ENCODE results near the gene SYT13. TPM values are rescaled to one million over a fixed set of nuclear protein-coding genes. Genes with fewer than 3 reads are reported as not detected.

SYT13 gene
- polyA plus RNA-seq, 3 donors, result 0.33 to 2.5 TPM; not detected in 1

- no peak overlapping the region for H3K27ac ChIP-seq (ENCODE audit: low read depth, low read length)
- WGBS, 3 donors, result 62 to 63% (median 63%) methylated on average over 16 to 17 of the region's 17 CpGs
These were observed 52.9 kb downstream of the SYT13 start for GRCh38 chr11:45233121-45233803.

DNA sequence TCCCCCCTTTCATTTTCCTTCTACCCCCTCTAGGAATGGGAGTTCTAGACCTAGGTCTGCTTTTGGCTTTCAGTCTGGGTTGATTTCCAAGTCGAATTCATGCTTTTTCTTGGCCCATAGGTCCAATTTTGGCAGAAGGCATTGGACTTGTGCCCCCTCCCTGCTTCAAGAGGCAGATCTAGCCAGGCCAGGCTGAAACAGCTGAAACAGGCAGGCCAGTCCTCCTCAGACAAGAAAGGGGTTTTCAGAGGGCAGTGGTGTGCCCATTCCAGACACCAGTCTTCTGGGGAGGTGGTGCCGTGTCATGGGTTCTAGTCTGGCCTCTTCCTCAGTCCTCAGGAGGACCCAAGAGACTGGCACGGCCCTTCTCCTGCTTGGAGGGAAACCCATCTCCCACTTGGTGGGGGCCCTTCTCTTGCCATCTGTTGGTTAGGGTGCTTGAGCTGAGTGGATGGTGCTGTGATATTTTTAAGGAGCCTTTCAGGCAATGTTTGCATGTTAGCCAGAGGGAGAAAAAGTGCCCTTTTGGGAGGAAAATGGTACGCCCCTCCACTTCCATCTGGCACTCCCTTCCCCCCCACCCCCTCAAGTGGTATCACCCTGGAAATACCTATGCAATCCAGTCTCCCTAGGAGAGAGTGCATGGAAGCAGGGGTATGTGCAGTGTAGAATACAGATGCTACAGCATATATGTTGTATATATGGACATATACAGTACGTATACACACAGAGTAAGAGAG, 53.6 kb downstream of the SYT13 start:
- WGBS, 3 donors, result 85 to 89% (median 85%) methylated on average over 5 of the region's 5 CpGs
- no peak overlapping the region for H3K27ac ChIP-seq (ENCODE audit: low read depth, low read length)

DNA sequence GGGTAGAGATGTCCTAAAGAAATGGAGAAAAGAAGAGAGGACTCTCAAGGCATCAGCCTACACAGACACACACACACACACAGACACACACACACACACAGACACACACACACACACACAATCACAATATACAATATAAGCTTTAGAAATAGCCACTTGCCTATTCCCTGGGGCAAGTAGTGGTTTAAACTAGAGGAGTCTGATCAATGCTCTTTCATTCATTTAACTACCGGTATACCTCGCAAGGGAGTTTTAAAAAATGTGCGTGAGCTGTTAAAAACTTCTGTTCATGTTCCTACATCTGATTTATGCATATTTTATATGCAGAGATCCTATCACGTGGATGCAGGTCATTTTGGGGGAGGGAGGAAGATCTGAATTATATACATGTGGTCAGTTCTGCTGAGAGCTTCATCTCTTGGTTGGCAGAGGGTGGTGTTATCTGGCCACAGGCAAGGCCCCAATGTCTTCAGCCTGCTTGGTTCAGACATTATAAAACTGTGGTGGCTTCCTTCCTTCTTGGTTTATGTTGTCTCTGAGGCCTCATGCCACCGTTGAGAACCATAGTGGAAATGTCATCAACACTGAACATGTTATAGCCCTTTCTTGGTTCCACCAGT, 56.6 kb downstream of the SYT13 start:
- H3K27ac ChIP-seq (ENCODE audit: low read depth, low read length), result no peak overlapping the region
- WGBS, 3 donors, result 83 to 86% (median 85%) methylated on average over 5 of the region's 5 CpGs

DNA sequence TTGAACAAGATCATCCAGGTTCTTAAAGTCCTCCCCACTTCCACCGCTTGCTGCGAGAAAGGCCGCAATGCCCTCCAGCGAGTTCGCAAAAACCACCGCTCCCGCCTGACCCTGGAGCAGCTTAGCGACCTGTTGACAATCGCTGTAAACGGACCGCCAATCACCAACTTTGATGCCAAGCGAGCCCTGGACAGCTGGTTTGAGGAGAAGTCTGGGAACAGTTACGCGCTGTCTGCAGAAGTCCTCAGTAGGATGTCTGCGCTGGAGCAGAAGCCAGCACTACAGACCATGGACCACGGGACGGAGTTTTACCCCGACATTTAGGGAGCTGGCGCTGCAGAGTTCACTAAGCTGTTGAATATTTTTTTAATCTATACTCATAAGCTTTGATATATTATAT, 58.3 kb downstream of the SYT13 start:
- H3K27ac ChIP-seq (ENCODE audit: low read depth, low read length), result no peak overlapping the region
- WGBS, 3 donors, result 95 to 97% (median 97%) methylated on average over 19 of the region's 19 CpGs

DNA sequence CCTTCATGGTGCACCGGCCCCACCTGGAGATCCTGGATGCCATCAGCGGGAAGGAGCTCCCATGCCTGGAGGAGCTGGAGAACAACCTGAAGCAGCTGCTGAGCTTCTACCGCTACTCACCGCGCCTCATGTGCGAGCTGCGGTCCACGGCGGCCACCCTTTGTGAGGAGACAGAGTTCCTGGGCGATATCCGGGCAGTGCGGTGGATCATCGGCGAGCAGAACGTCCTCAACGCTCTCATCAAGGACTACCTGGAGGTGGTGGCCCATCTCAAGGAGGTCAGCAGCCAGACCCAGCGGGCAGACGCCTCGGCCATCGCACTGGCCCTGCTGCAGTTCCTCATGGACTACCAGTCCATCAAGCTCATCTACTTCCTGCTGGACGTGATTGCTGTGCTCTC, 59.2 kb downstream of the SYT13 start:
- 96 to 99% (median 98%) methylated on average over 21 of the region's 21 CpGs for WGBS, 3 donors
- no peak overlapping the region for H3K27ac ChIP-seq (ENCODE audit: low read depth, low read length)

DNA sequence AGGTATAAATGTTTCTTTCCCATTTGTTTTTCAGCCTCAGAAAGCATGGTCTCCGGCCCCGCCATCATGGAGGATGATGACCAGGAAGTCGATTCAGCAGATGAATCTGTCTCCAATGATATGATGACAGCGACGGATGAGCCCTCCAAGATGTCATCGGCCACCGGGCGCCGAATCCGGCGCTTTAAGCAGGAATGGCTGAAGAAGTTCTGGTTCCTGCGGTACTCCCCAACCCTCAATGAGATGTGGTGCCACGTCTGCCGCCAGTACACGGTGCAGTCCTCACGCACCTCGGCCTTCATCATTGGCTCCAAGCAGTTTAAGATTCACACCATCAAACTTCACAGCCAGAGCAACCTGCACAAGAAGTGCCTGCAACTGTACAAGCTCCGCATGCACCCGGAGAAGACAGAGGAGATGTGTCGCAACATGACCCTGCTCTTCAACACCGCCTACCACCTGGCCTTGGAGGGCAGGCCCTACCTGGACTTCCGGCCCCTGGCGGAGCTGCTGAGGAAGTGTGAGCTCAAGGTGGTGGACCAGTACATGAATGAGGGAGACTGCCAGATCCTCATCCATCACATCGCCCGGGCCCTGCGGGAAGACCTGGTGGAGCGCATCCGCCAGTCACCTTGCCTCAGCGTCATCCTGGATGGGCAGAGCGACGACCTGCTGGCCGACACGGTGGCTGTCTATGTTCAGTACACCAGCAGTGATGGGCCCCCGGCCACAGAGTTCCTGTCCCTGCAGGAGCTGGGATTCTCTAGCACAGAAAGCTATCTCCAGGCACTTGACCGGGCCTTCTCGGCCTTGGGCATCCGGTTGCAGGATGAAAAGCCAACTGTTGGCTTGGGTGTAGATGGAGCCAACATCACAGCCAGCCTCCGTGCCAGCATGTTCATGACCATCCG, 59.9 kb downstream of the SYT13 start:
- no peak overlapping the region for H3K27ac ChIP-seq (ENCODE audit: low read depth, low read length)
- 97% methylated on average over 39 of the region's 39 CpGs for WGBS, 3 donors

DNA sequence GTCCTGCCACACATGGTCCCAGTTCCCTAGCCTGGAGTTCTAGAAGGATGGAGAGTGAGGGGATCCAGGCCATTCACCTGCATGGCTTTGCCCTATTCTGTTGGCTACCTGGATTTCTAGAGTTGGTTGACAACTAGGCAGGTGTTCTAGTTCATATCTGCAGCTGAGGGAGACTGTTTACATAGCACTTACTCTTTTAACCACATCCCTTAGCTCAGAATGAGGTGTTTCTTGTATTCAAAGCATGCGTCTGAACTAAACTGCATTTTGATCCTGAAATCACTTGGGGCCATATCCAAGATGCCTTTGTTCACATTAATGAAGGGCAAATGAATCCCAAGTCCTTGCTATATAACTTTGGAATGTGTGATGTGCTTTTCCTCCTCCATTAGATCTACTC, 60.9 kb downstream of the SYT13 start:
- no peak overlapping the region for H3K27ac ChIP-seq (ENCODE audit: low read depth, low read length)
- 89 to 100% (median 95%) methylated on average over 1 of the region's 1 CpG for WGBS, 3 donors

DNA sequence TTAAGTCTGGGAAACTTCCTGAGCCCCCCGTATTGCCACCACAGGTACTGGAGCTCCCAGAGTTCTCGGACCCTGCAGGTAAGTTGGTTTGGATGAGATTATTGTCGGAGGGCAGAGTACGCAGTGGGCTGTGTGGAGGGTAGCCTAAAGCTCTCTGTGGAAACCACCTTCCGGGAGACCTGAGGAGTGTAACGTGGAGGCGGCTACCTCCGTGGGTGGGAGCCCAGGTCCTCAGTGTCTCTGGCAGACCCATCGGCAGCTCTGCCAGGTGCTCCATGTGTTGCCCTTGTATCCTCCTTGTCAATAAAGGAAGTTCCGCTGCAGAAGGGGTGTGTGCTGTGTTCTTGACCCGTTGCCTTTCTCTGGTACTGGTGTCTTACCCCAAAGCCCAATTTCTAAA, 61.4 kb downstream of the SYT13 start:
- 92 to 98% (median 96%) methylated on average over 11 of the region's 11 CpGs for WGBS, 3 donors
- H3K27ac ChIP-seq (ENCODE audit: low read depth, low read length), result no peak overlapping the region

GRCh38 chr11:45223496-45223895, 62.6 kb downstream of the SYT13 start:
- WGBS, 3 donors, result 96 to 97% (median 97%) methylated on average over 5 of the region's 5 CpGs
- H3K27ac ChIP-seq (ENCODE audit: low read depth, low read length), result no peak overlapping the region

DNA sequence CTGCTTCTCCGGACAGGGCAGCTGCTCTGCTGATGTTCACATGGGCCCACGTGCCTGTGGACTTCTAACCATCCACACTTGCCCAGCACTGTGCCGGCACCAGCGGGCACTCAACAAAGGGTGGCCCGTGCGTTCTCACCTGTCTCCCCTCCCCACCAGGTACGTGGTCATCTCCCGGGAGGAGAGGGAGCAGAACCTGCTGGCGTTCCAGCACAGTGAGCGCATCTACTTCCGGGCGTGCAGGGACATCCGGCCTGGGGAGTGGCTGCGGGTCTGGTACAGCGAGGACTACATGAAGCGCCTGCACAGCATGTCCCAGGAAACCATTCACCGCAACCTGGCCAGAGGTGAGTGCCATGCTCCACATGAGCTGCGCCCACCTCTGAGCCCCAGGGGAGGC, 66.7 kb downstream of the SYT13 start:
- WGBS, 3 donors, result 96% methylated on average over 18 of the region's 18 CpGs
- no peak overlapping the region for H3K27ac ChIP-seq (ENCODE audit: low read depth, low read length)

DNA sequence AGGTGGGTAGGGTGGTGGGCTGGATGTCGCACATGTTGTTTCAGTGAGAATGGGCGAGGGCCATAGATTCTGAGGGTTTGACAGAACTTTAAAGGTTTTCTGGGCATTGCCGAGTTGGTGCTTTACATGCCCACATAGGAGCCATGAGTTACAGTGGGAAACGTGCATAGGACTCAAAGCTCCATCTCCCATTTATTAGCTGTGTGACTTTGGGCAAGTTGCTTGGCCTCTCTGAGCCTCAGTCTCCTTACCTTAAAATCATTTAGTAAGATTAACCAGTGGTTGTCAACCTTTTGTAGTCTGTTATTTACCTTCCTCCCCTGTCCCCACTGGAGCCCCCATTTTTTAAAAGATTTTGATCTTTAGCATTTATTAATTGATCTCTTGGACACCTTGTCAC, 67.4 kb downstream of the SYT13 start:
- WGBS, 3 donors, result 88 to 95% (median 94%) methylated on average over 4 of the region's 4 CpGs

GRCh38 chr11:45217991-45218390, 68.2 kb downstream of the SYT13 start:
- WGBS, 3 donors, result 86 to 92% (median 90%) methylated on average over 2 of the region's 2 CpGs
- H3K27ac ChIP-seq (ENCODE audit: low read depth, low read length), result no peak overlapping the region

More for the DNA sequence above, 67.4 kb downstream of the SYT13 start:
- no peak overlapping the region for H3K27ac ChIP-seq (ENCODE audit: low read depth, low read length)

GRCh38 chr11:45216901-45217300, 69.2 kb downstream of the SYT13 start:
- H3K27ac ChIP-seq (ENCODE audit: low read depth, low read length), result no peak overlapping the region
- WGBS, 3 donors, result 73 to 89% (median 73%) methylated on average over 2 of the region's 2 CpGs

- H3K27ac ChIP-seq (ENCODE audit: low read depth, low read length), result no peak overlapping the region
- 94 to 100% (median 100%) methylated on average over 1 of the region's 1 CpG for WGBS, 3 donors
These were observed 70.1 kb downstream of the SYT13 start for GRCh38 chr11:45216031-45216430.

- no peak overlapping the region for H3K27ac ChIP-seq (ENCODE audit: low read depth, low read length)
- WGBS, 3 donors, result 77 to 86% (median 84%) methylated on average over 4 of the region's 4 CpGs
These were observed 70.9 kb downstream of the SYT13 start for GRCh38 chr11:45215098-45215865.

DNA sequence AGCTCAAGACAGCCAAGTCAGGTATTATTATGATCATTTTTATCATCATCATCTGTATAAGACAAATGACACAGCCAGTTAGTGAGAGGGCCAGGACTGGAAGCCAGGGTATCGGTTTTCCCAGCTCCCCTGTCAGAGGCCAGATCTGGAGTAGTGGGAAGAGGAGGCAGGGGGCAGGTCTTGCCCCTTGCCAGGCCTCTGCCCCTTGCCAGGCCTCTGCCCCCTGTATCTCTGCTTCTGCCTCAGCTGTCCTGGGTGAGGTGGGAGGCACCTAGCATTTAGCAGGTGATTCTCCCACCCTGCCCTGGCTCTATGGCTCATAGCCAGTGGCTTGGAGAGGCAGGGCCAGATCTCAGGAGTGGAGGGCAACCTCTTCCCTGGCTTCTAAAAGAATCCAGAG, 72.4 kb downstream of the SYT13 start:
- WGBS, 3 donors, result 94 to 100% (median 94%) methylated on average over 1 of the region's 1 CpG
- H3K27ac ChIP-seq (ENCODE audit: low read depth, low read length), result no peak overlapping the region

- no peak overlapping the region for H3K27ac ChIP-seq (ENCODE audit: low read depth, low read length)
- 87 to 94% (median 89%) methylated on average over 12 of the region's 12 CpGs for WGBS, 3 donors
These were observed 72.8 kb downstream of the SYT13 start for GRCh38 chr11:45213316-45213665.

Measured in adipose tissue (tissue), 3 donors.